Activated naive CD8-positive, alpha-beta T cell treated with anti-CD3 and anti-CD28 coated beads, Interleukin-2, amount 10 ng/mL, durations not matched to agents 7 days and 5 days (primary cell): ENCODE measurements around the gene UGT2B7. TPM values are rescaled to one million over a fixed set of nuclear protein-coding genes. Genes with fewer than 3 reads are reported as not detected.
"Not testable (repeated sequence)": the region's sequence is repeated elsewhere in the genome, so short reads cannot be mapped to it uniquely, and the experiment has no call there.

Experiments used
- ATAC-seq: fragments of 150-1000 bp; cut with Tn5 transposase; one replicate; pipeline ENCODE4 v1.10.0; 2021; ENCODE audit warnings: low read depth, moderate library complexity
- POLR2A ChIA-PET: fragments of 350-600 bp; sonication (Branson Sonifier 250); formaldehyde crosslinking; loops from one replicate; lab custom pipeline; 2021; ENCODE audit warnings: antibody characterized with exemption; lab: Charles Lee
- DNase-seq: peaks from one replicate; pipeline ENCODE4 v3.0.0; 2021
- H3K27ac Mint-ChIP-seq: one replicate; pipeline ENCODE4 v1.8.0; 2022; ENCODE audit warnings: mild to moderate bottlenecking, mixed read lengths
- H3K27me3 Mint-ChIP-seq: one replicate; pipeline ENCODE4 v1.8.0; 2022; ENCODE audit warnings: mild to moderate bottlenecking, moderate library complexity, mixed read lengths
- H3K36me3 Mint-ChIP-seq: one replicate; pipeline ENCODE4 v1.8.0; 2021; ENCODE audit warnings: mild to moderate bottlenecking, mixed read lengths
- H3K4me1 Mint-ChIP-seq: one replicate; pipeline ENCODE4 v1.8.0; 2021; ENCODE audit warnings: mixed read lengths
- H3K4me3 Mint-ChIP-seq: one replicate; pipeline ENCODE4 v1.8.0; 2022; ENCODE audit warnings: mild to moderate bottlenecking, moderate library complexity, mixed read lengths
- H3K9me3 Mint-ChIP-seq: one replicate; pipeline ENCODE4 v1.8.0; 2021; ENCODE audit warnings: mixed read lengths
- total RNA-seq, 2 experiments: library from RNA; stranded (reverse); gene quantifications; one replicate each; pipeline ENCODE4 v1.2.3, GENCODE V29; 2021

UGT2B7 gene
- total RNA-seq, 2 experiments from 2014 or later, result not detected

DNA sequence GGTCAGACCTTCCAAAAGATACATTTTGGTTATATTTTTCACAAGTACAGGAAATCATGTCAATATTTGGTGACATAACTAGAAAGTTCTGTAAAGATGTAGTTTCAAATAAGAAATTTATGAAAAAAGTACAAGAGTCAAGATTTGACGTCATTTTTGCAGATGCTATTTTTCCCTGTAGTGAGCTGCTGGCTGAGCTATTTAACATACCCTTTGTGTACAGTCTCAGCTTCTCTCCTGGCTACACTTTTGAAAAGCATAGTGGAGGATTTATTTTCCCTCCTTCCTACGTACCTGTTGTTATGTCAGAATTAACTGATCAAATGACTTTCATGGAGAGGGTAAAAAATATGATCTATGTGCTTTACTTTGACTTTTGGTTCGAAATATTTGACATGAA lies 536 bp downstream of the UGT2B7 start:
- DNase-seq, result no peak
- Mint-ChIP-seq H3K27me3 (no peaks in the 10 kb centered on the region), H3K9me3 (no peaks in the 10 kb centered on the region), H3K27ac (no peak overlapping the region), H3K4me1 (no peaks in the 10 kb centered on the region), H3K4me3 (no peak overlapping the region), H3K36me3 (no peaks in the 10 kb centered on the region)
- no peak for ATAC-seq
- POLR2A ChIA-PET, result no interaction called here

DNA sequence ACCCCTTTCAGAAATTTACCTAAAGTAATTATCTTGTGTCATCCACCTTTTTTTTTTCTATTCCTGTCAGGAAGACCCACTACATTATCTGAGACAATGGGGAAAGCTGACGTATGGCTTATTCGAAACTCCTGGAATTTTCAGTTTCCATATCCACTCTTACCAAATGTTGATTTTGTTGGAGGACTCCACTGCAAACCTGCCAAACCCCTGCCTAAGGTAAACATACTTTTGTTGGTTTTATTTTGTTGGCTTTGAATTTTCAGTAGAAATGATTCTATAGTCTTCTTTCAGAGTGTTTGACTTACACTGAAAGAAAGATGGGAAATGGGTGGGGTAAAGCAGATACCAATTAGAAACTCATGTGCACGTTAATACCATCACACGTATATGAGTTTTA lies 2.2 kb downstream of the UGT2B7 start:
- DNase-seq (no peak), ATAC-seq (no peak)
- H3K27ac Mint-ChIP-seq, result no peak overlapping the region
- no peaks in the 10 kb centered on the region for H3K9me3 Mint-ChIP-seq
- POLR2A ChIA-PET, result no interaction called here
- no peaks in the 10 kb centered on the region for H3K27me3 Mint-ChIP-seq
- H3K4me3 Mint-ChIP-seq, result no peak overlapping the region
- no peaks in the 10 kb centered on the region for H3K36me3 Mint-ChIP-seq
- H3K4me1 Mint-ChIP-seq, result no peaks in the 10 kb centered on the region

DNA sequence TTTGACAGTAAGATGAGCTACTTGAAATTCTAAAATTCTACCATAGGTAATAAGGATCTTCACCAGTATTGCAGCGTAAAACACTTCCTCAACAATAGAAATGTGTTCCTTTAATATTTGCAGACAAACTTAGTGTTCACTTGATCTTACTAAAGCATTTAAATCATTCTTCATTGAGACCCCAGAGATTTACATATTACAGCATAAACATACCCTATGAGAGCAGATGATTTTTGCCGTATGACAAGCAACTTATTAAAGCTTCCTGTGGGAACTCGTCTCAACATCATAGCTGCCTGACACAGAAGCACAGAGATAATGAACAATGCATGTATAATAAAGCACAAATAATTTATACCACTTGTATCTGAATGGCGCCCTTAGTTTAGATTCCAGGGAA lies 3.6 kb downstream of the UGT2B7 start:
- H3K9me3 Mint-ChIP-seq, result no peaks in the 10 kb centered on the region
- H3K27ac Mint-ChIP-seq, result no peak overlapping the region
- ATAC-seq, result no peak
- no peaks in the 10 kb centered on the region for H3K27me3 Mint-ChIP-seq
- no peak overlapping the region for H3K4me3 Mint-ChIP-seq
- POLR2A ChIA-PET, result no interaction called here
- no peaks in the 10 kb centered on the region for H3K4me1 Mint-ChIP-seq
- no peaks in the 10 kb centered on the region for H3K36me3 Mint-ChIP-seq
- no peak for DNase-seq

DNA sequence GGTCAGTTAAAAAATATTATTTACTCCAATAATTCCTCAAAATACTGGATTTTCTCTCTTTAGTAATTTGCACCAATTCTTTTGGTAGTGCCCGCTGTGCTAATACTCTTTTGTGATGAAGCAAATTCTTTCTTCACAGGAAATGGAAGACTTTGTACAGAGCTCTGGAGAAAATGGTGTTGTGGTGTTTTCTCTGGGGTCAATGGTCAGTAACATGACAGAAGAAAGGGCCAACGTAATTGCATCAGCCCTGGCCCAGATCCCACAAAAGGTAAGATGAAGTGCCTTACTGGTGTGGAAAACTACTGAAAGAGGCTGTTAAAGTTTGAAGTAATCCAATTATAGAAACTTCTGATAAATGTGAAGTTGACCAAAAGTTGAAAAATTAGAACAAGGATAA lies 6.4 kb downstream of the UGT2B7 start:
- H3K4me3 Mint-ChIP-seq, H3K36me3 Mint-ChIP-seq, H3K27ac Mint-ChIP-seq, ATAC-seq, DNase-seq, H3K9me3 Mint-ChIP-seq, H3K27me3 Mint-ChIP-seq, H3K4me1 Mint-ChIP-seq, POLR2A ChIA-PET: not testable (repeated sequence)

DNA sequence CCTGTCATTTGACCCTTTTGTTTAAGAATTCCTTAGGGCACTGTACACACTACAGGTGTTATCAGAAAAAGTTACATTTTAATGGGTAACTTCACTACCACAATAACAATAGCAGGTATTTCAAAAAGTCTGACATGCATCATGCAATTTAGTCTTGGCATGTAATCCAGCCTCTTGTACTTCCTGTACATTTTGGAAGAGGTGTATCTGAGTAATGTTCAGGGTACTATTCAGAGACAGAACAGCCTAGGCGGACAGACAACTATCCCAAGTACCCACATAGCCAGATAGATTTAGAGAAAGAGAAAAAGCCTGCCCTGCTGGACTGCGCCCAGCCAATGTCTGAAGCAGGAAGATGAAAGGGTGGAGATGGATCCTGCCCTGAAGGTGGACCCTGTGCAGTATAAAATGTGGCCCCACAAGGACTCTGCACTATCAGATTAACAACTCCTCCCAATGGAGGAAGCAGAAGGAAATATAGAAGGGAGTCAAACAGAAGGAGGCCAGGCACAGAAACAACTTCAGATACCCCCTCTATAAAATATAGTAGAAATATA lies 8.5 kb downstream of the UGT2B7 start:
- Mint-ChIP-seq H3K27ac (no peak overlapping the region), H3K4me3 (no peak overlapping the region), H3K4me1 (no peaks in the 10 kb centered on the region), H3K9me3 (no peaks in the 10 kb centered on the region), H3K27me3 (no peaks in the 10 kb centered on the region), H3K36me3 (no peaks in the 10 kb centered on the region)
- no peak for DNase-seq
- POLR2A ChIA-PET, result no interaction called here
- ATAC-seq, result no peak

DNA sequence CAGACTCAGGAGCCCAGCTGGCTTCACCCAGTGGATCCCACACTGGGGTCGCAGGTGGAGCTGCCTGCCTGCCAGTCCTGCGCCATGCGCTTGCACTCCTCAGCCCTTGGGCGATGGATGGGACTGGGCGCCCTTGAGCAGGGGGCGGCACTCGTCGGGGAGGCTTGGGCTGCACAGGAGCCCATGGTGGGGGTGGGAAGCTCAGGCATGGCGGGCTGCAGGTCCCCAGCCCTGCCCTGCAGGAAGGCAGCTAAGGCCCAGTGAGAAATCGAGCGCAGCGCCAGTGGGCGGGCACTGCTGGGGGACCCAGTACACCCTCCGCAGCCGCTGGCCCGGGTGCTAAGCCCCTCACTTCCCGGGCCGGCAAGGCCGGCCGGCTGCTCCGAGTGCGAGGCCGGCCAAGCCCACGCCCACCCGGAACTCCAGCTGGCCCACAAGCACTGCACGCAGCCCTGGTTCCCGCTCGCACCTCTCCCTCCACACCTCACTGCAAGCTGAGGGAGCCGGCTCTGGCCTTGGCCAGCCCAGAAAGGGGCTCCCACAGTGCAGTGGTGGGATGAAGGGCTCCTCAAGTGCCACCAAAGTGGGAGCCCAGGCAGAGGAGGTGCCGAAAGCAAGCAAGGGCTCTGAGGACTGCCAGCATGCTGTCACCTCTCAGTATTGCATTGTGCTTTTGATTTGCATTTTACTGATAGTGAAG lies 19.0 kb downstream of the UGT2B7 start:
- H3K36me3 Mint-ChIP-seq, H3K4me1 Mint-ChIP-seq, H3K27ac Mint-ChIP-seq, H3K4me3 Mint-ChIP-seq, H3K9me3 Mint-ChIP-seq, POLR2A ChIA-PET, DNase-seq, ATAC-seq, H3K27me3 Mint-ChIP-seq: not testable (repeated sequence)

DNA sequence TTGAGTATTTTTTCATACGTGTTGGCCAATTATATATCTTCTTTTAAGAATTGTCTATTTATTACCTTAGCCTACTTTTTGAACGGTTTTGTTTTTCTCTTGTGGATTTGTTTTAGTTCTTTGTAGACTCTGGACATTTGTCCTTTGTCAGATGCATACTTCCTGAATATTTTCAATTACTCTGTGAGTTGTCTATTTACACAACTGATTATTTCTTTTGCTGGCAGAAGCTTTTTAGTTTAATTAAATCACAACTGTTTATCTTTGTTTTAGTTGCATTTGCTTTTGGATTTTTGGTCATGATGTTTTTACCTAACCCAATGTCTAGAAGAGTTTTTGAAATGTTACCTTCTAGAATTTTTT lies 19.6 kb downstream of the UGT2B7 start:
- no peak for ATAC-seq
- H3K4me1 Mint-ChIP-seq, result no peaks in the 10 kb centered on the region
- no peaks in the 10 kb centered on the region for H3K36me3 Mint-ChIP-seq
- H3K27me3 Mint-ChIP-seq, result no peaks in the 10 kb centered on the region
- POLR2A ChIA-PET, result no interaction called here
- H3K27ac Mint-ChIP-seq, result no peak overlapping the region
- H3K9me3 Mint-ChIP-seq, result no peaks in the 10 kb centered on the region
- DNase-seq, result no peak
- no peak overlapping the region for H3K4me3 Mint-ChIP-seq

DNA sequence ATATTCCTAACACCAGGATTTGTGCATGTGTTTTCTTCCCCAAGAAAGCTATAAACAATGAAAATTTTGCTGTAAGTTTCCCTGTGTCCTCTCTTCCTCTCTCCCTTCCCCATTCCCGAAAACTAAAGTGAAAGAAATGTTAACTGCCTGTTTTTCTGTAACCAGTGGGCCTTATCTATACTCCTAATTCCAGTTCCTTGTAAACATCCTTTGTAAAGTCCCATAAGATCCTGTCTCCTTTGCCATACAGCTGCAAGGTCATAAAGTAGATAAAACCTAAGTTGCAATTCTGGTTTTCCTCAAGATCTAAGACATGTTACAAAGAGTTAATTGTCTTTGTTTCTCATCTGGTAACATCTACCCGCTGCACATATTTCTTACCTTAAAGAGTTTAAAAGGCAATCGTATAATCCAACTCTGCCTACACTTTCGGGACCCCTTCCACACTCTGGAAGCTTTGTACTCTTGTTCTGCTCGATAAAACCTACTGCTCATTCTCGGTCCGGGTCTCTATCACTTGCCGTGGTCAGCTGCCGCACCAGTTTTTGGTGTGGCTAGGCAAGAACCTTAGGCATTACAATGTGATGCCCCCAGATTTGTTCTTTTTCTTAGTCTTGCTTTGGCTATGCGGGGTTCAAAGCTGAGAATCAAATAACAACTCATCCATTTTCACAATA lies 20.5 kb downstream of the UGT2B7 start:
- POLR2A ChIA-PET, result no interaction called here
- no peak overlapping the region for H3K4me3 Mint-ChIP-seq
- ATAC-seq (no peak), DNase-seq (no peak)
- H3K4me1 Mint-ChIP-seq, result no peaks in the 10 kb centered on the region
- H3K27me3 Mint-ChIP-seq, result no peaks in the 10 kb centered on the region
- H3K9me3 Mint-ChIP-seq, result no peaks in the 10 kb centered on the region
- no peaks in the 10 kb centered on the region for H3K36me3 Mint-ChIP-seq
- no peak overlapping the region for H3K27ac Mint-ChIP-seq

DNA sequence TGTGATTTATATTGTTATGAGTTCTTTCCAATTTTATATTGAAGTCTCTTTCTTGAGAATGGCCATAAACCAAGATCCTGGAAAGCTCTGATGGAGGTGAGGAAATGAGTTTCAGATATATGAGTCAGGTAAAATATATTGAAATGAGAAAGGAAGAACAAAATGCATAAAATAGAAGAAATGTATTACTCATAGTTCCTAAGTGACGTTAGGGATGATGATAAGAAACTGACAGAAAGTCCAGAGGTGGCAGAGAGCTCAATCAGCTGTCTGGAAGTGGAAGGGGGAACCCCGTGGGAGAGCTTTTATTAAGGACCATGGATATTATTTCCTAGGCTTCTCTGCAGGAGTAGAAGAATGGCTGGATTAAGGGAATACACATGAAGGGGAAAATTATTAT lies 24.6 kb downstream of the UGT2B7 start:
- POLR2A ChIA-PET, result no interaction called here
- Mint-ChIP-seq H3K27me3 (no peaks in the 10 kb centered on the region), H3K36me3 (no peaks in the 10 kb centered on the region), H3K4me3 (no peak overlapping the region), H3K4me1 (no peaks in the 10 kb centered on the region), H3K27ac (no peak overlapping the region), H3K9me3 (no peaks in the 10 kb centered on the region)
- ATAC-seq (no peak), DNase-seq (no peak)

DNA sequence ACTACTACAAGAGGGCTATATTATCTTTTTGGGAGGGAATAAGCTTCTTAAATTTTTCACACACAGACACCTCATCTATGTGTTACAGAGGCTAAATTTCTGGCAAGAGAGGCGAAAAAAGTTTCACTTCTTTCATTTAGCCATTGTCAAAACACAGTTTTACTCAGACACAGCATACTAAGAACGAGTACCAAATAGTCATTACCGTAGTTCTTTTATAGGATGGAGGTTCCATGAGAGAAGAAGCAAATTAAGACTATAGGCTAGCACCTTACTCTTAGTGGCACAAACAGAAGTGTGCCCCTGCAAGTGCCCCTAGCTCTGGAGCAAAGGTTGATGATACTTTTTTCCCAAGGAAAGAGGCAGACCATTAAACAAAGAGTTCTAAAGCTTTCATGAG lies 26.2 kb downstream of the UGT2B7 start:
- Mint-ChIP-seq H3K27ac (no peak overlapping the region), H3K4me1 (no peaks in the 10 kb centered on the region), H3K9me3 (no peaks in the 10 kb centered on the region), H3K4me3 (no peak overlapping the region), H3K27me3 (no peaks in the 10 kb centered on the region), H3K36me3 (no peaks in the 10 kb centered on the region)
- DNase-seq (no peak), ATAC-seq (no peak)
- POLR2A ChIA-PET, result no interaction called here

DNA sequence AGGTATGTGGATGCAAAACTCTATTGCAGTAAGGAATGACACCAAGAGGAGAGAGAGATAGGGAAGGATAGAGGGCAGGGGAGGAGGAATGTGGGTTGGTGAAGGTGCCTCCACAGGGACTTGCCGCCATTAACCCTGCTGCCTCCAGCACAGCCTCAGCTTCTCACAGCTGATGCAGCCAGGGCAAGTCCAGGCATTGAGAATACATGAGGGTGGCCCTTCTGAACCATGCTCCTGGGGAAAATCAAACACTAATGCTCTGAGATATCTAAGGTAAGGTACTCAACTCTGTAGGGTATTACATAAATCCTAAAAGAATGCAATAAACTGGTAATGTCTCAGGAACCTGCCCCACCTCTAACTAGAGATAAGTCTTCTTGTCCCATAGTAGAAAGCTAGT lies 28.7 kb downstream of the UGT2B7 start:
- Mint-ChIP-seq H3K4me1 (no peaks in the 10 kb centered on the region), H3K4me3 (no peak overlapping the region), H3K36me3 (no peaks in the 10 kb centered on the region), H3K27me3 (no peaks in the 10 kb centered on the region), H3K9me3 (no peaks in the 10 kb centered on the region), H3K27ac (no peak overlapping the region)
- POLR2A ChIA-PET, result no interaction called here
- ATAC-seq, result no peak
- DNase-seq, result no peak

DNA sequence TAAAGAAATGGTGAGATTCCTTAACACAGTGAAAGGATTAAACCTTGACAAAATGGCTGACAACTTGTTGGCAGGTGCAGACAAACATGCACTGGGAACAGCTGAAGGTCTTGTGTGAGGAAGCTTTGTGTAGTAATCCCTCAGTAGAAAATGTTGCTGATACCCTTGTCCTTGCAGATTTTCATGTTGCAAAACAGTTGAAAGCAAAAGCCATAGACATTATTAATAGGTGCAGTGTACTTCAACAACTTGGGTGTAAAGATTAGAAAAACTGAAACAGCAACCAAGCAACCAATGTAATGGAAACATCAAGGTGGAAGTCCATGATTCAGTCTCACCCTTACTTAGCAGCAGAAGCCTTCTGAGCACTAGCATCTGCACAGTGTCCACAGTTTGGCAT lies 29.8 kb downstream of the UGT2B7 start:
- Mint-ChIP-seq H3K4me1 (no peaks in the 10 kb centered on the region), H3K36me3 (no peaks in the 10 kb centered on the region), H3K4me3 (no peak overlapping the region), H3K27ac (no peak overlapping the region), H3K27me3 (no peaks in the 10 kb centered on the region), H3K9me3 (no peaks in the 10 kb centered on the region)
- no peak for DNase-seq
- no peak for ATAC-seq
- POLR2A ChIA-PET, result no interaction called here

DNA sequence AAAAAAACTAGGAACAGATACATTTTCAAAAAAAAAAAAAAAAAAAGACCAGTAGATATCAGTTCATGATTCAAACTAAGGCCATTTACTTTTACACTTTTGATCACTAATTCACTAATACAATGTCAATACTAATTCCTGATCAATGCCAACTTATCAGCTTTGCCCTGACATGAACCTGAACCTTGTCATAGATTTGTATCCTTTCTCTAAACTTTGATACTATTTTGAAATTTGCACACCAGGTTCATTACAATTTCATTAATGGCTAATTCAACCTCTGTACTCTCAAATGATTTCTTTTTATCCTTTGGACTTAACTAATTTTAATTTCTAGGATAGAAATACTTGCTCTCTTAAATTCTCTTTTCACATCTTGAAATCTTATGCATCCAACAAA lies 37.7 kb downstream of the UGT2B7 start:
- DNase-seq (no peak), ATAC-seq (no peak)
- peaks cover 2% of the 10 kb centered on the region for H3K27me3 Mint-ChIP-seq
- H3K9me3 Mint-ChIP-seq, result no peaks in the 10 kb centered on the region
- POLR2A ChIA-PET, result no interaction called here
- H3K4me3 Mint-ChIP-seq, result no peak overlapping the region
- H3K4me1 Mint-ChIP-seq, result no peaks in the 10 kb centered on the region
- no peaks in the 10 kb centered on the region for H3K36me3 Mint-ChIP-seq
- H3K27ac Mint-ChIP-seq, result no peak overlapping the region

DNA sequence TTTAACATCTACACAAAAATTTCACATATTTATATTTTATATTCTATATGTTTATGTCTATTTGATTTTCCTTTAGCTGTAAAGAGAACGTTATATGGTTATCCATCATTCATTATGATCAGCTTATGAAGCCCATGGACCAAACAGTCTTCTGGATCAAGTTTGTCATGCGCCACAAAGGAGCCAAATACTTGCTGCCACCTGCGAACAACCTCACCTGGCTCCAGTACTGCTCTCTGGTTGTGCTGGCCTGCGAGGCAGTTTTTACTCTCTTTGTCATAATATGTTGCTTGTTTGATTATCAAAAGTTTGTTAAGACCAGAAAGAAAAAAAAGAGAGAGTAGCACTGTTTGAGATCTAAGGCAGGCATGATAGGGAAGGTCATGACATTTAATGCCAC lies 38.2 kb downstream of the UGT2B7 start:
- Mint-ChIP-seq H3K36me3 (no peaks in the 10 kb centered on the region), H3K4me3 (no peak overlapping the region), H3K4me1 (no peaks in the 10 kb centered on the region), H3K27ac (no peak overlapping the region), H3K27me3 (peaks cover 2% of the 10 kb centered on the region), H3K9me3 (no peaks in the 10 kb centered on the region)
- POLR2A ChIA-PET, result no interaction called here
- DNase-seq (no peak), ATAC-seq (no peak)
